Measurements from ENCODE around the gene CASS4. TPM values are rescaled to one million over a fixed set of nuclear protein-coding genes. Genes with fewer than 3 reads are reported as not detected.

CASS4 gene
- total and polyA plus RNA-seq, 3 donors from 2014 or later = 0.79 to 1.8 (median 0.92) TPM

GRCh38 chr20:56488566-56488965, 76.5 kb downstream of the CASS4 start:
- Histone ChIP-seq H3K27me3 (no peaks in the 10 kb centered on the region), H3K36me3 (ENCODE audit: low read depth, missing control alignments) (no peaks in the 10 kb centered on the region), H3K27ac (no peak overlapping the region), H3K4me3 (no peak overlapping the region), H3K4me1 (no peaks in the 10 kb centered on the region), H3K9me3 (no peaks in the 10 kb centered on the region)
- 79 to 85% methylated on average over 5 of the region's 5 CpGs for WGBS, 2 donors
- TF ChIP-seq CTCF (IDR thresholded peaks at IDR 0.05) = no peak
- TF ChIP-seq POLR2A (IDR thresholded peaks at IDR 0.05) = no peak
- no peak for DNase-seq
- intact Hi-C loops (cut with DNase I; ENCODE audit: low total_unique reads) = no loop called here

- H3K36me3 ChIP-seq (ENCODE audit: low read depth, missing control alignments) = no peaks in the 10 kb centered on the region
- H3K27me3 ChIP-seq = no peaks in the 10 kb centered on the region
- TF ChIP-seq POLR2A (IDR thresholded peaks at IDR 0.05) (no peak), CTCF (IDR thresholded peaks at IDR 0.05) (no peak)
- no peaks in the 10 kb centered on the region for H3K9me3 ChIP-seq
- no peaks in the 10 kb centered on the region for H3K4me1 ChIP-seq
- 97 to 100% methylated on average over 1 of the region's 1 CpG for WGBS, 2 donors
- H3K4me3 ChIP-seq = no peak overlapping the region
- DNase-seq = no peak
- intact Hi-C loops (cut with DNase I; ENCODE audit: low total_unique reads) = no loop called here
- H3K27ac ChIP-seq = peak overlapping the region in 1 of 2 donors; percentile 9
Observed at GRCh38 chr20:56501116-56501515, 89.1 kb downstream of the CASS4 start.

- 97% methylated on average over 7 to 8 of the region's 8 CpGs for WGBS, 2 donors
Observed at GRCh38 chr20:56503916-56504315, 91.9 kb downstream of the CASS4 start.

GRCh38 chr20:56504373-56505005, 92.4 kb downstream of the CASS4 start:
- Histone ChIP-seq H3K36me3 (ENCODE audit: low read depth, missing control alignments) (no peaks in the 10 kb centered on the region), H3K4me3 (no peak overlapping the region), H3K9me3 (no peaks in the 10 kb centered on the region), H3K27me3 (no peaks in the 10 kb centered on the region), H3K4me1 (no peaks in the 10 kb centered on the region), H3K27ac (no peak overlapping the region)
- intact Hi-C loops (cut with DNase I; ENCODE audit: low total_unique reads) = no loop called here
- DNase-seq = no peak
- TF ChIP-seq CTCF (IDR thresholded peaks at IDR 0.05) = peak in 1 of 3 experiments; percentile 26
- no peak for TF ChIP-seq POLR2A (IDR thresholded peaks at IDR 0.05)
- 86 to 89% methylated on average over 9 of the region's 9 CpGs for whole genome bisulfite sequencing, 2 donors

More at GRCh38 chr20:56503916-56504315, 91.9 kb downstream of the CASS4 start:
- Histone ChIP-seq H3K9me3 (no peaks in the 10 kb centered on the region), H3K4me1 (no peaks in the 10 kb centered on the region), H3K4me3 (no peak overlapping the region), H3K27me3 (no peaks in the 10 kb centered on the region), H3K36me3 (ENCODE audit: low read depth, missing control alignments) (no peaks in the 10 kb centered on the region), H3K27ac (no peak overlapping the region)
- TF ChIP-seq CTCF (IDR thresholded peaks at IDR 0.05) (no peak), POLR2A (IDR thresholded peaks at IDR 0.05) (no peak)
- DNase-seq = no peak
- intact Hi-C loops (cut with DNase I; ENCODE audit: low total_unique reads) = no loop called here

GRCh38 chr20:56506103-56506502, 94.0 kb downstream of the CASS4 start:
- intact Hi-C loops (cut with DNase I; ENCODE audit: low total_unique reads) = no loop called here
- H3K36me3 ChIP-seq (ENCODE audit: low read depth, missing control alignments) = no peaks in the 10 kb centered on the region
- no peaks in the 10 kb centered on the region for H3K27me3 ChIP-seq
- no peak overlapping the region for H3K27ac ChIP-seq
- TF ChIP-seq CTCF (IDR thresholded peaks at IDR 0.05) (no peak), POLR2A (IDR thresholded peaks at IDR 0.05) (no peak)
- DNase-seq = no peak
- H3K4me1 ChIP-seq = no peaks in the 10 kb centered on the region
- WGBS, 2 donors = 58 to 60% methylated on average over 3 of the region's 3 CpGs
- no peak overlapping the region for H3K4me3 ChIP-seq
- H3K9me3 ChIP-seq = no peaks in the 10 kb centered on the region
